HG03520 (cell line): ENCODE results near the gene SQSTM1.
"Not testable (repeated sequence)": the region's sequence is repeated elsewhere in the genome, so short reads cannot be mapped to it uniquely, and the experiment has no call there.

Experiments used
- ATAC-seq: cut with Tn5 transposase; IDR thresholded peaks from one replicate; pipeline ENCODE4 v1.9.1; 2021; ENCODE audit warnings: mild to moderate bottlenecking, moderate library complexity; ENCODE audit not compliant: unreplicated experiment

The SQSTM1 gene

DNA sequence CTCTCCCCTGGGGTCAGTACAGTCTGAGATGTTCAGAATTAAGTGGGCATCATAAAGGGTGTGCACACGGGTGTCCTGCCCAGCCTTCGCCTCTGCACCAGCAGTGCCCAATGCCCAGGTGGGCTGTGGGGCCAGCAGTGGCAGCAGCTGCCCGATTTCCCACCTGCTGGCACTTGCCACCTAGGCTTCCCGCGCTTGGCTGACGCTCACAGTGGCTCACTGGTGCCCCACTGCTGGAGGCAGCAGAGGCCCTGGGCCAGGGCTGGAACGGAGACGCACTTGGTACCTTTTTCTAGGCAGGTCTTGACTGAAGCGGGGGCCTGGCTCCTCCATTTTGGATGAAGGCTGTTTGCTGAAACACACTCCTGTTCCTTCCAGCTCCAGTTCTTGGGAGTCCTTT is 20.9 kb downstream of the SQSTM1 start:
- ATAC-seq = no peak

DNA sequence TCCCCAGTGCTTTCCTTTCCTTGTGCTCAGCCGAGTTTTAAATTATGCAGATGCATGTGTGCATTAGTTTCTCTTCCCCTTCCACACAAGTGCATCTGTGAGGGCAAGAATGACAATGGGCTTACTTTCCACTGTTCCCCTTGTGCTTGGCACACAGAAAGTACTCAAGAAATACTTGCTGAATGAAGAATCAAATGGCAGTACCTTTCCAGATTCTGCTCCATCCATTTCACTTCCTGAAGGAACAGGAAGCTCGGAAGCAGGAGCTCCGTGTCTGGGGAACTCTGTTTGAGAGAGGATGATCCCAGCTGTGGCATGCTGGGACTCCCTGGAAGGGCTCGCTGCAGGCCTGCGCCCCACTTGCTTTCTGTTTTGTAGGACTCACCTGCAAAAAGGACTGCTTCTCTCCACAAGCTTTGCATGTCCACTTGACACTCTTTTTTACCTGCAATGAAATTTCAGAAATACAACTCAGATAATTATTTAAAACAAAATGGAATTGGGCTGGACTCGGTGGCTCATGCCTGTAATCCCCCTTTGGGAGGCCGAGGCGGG is 32.4 kb downstream of the SQSTM1 start:
- peak; percentile 86 for ATAC-seq

DNA sequence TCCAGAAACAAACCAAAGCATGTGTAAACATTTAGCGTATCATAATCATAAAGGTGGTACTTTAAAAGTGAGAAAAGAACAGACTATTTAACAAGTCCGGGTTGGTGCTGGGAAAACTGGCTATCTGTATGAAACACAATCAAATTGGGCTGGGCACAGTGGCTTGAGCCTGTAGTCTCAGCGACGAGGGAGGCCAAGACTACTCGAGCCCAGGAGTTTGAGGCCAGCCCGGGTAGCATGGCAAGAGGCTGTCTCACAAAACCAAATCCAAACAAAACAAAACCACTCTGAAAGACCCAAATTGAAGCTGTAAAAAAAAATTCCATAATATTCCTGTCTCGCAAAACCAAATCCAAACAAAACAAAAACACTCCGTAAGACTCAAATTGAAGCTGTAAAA is 33.7 kb downstream of the SQSTM1 start:
- no peak for ATAC-seq

DNA sequence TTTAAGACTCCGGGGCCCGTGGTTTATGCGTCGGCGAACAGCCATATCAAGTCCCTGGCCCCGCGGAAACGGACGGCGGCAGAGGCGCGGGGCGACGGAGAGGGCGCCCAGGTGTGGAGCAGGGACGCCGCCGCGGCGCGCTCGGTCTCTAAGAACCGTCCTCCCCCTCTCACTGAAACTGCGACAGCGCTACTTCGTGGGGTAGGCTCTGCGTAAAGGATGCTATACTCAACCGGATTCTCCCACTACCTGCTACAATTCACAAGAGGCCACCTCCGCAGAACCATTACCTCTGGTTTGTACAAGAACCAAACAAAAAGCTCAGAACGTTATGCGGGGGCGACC is 37.5 kb downstream of the SQSTM1 start:
- peak; percentile 33 for ATAC-seq

DNA sequence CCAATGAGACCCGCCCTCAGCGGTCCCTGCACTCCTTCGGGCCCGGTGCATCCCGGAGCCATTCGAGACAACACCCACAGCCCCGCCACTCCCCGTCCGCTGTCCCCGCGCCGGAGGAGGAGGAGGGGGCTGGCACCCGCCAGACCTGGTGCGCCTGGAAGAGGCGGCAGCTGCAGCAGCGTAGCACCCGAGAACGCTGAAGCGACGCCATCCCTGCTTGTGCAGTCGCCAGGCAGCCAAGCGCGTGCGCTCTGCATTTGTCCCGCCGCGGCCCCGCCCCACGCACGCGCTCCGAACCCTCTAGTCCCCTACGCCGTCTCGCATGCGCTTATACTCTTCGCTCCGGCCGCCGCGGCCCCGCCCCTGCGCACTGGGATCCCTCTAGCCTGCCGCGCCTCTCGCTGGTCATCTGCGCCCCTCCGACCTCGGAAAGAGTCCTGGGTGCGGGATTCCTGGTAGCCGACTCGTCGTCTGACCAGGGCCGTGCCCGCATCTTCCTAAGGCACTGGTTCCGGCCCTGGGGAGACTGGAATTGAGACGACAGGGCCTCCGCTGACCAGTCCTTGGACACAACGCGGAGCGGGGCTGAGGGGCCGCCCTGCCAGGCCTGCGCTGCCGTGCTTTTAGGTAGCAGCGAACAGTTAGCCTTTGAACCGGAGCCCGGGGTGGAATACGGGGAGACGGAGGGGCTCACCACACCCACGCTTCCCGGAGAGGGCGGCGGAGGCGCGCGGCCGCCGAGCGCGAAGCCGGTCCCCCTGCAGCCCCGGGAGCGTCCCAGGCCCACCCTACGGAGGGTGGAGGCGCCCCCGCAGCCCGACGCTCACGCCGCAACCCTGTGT is 38.1 kb downstream of the SQSTM1 start, which contains the start of gene MRNIP:
MRNIP (minus strand) TSS at position 232 of the 842 bp plus-strand sequence; CDS start at position 211, 21 bp downstream.
- ATAC-seq = peak; percentile 95

DNA sequence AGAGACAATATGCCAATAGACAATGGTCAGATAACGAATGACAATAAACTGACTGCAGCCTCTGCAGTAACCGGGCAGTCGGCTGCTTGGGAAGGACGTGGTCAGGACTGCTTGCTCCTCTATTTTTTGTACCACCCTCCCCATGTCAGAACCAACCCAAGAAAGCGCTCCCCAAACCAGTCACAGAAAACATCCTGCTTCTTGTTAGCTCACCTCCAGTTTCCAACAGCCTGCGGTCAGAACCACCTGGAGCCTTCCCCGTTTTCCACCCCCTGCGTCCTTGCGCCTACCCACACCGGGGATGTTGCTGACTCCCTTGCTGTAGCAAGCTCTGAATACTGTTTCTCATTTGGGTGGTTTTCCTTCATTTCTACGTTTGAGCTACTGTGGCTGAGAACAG is 39.6 kb downstream of the SQSTM1 start:
- ATAC-seq = no peak

DNA sequence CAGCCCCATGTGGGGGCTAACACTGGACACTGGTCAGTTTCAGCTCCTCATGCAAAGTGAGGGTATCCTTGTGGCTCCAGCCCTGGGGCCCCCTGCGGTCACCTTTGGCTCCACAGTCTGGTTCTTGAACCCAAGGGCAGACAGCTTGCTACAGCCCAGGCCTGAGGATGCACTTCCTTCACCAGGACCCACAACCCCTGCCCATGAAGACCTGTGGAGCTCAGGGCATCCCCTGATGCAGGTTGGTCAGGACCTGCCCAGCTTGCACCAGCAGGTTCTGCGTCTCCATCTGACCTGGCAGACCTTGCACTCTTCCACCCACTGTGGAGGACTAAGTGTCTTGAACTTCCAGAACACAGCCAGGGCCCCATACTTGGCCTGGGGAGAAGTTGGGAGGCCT is 41.6 kb downstream of the SQSTM1 start:
- ATAC-seq = no peak

DNA sequence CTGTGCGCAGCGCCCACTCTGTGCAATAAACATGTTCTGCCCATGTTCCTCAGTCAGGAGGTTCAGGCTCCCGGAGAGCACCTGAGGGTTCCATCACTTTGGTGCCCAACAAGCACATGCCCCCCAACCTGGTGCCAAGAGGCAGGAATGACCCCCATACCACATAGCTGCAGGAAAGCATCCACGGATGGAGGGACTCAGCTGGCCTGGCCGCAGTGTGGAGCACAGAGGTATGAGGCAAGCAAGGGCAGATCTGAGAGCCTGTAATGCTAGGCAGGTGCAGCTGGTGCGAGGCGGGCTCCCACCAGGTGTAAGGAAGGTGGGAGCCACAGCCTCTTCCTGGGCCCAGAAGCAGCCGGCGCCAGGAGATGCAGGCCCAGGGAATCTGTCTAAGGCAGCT is 42.2 kb downstream of the SQSTM1 start:
- ATAC-seq = no peak

DNA sequence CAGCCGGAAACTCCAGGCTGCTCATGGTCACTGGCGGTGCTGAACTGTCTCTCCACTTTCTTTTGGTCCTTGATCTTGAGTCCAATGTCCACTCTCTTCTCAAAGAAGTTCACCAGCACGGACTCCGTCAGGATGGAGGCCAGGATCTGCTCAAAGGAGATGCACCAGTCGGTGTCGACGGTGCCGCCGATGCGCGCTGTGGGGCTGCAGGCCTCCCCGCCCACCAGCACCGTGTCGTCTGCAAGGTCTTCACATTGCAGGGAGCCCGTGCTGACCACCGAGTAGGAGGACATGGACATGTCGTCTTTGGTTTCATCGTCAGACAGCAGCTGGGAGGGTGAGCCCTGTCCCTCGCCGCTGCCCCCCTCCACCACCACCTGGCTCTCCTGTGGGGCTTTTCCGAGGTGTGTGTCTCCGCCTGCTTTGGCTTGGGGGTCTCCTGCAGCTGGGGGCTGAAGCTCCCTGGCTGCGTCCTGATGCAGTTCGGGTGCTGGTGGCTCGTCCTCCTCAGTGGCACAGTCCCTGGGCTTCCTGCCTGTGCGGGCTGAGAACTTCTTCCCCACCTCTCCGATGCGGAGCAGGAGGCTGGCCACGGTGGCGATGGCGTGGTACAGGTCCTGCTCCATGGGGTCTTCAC is 42.9 kb downstream of the SQSTM1 start:
- no peak for ATAC-seq

DNA sequence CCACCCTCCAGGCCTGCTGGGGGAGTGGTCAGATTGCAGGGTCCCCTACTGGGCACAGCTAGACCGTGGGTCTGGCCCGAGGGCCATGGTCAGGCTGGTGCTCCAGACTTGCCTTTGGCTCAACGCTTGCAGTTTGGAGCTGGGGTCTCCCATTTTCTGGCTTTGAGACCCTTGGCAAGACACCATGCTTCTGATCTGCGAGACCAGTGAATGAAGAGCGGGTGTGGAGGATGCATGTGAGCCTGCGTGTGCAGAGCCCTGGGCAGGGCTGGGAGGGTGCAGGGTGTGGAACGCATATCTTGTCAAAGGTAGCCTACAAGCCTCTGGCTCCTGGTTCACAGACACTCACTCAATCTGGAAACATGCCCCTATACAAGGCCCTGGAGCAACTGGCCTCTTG is 44.0 kb downstream of the SQSTM1 start:
- no peak for ATAC-seq

DNA sequence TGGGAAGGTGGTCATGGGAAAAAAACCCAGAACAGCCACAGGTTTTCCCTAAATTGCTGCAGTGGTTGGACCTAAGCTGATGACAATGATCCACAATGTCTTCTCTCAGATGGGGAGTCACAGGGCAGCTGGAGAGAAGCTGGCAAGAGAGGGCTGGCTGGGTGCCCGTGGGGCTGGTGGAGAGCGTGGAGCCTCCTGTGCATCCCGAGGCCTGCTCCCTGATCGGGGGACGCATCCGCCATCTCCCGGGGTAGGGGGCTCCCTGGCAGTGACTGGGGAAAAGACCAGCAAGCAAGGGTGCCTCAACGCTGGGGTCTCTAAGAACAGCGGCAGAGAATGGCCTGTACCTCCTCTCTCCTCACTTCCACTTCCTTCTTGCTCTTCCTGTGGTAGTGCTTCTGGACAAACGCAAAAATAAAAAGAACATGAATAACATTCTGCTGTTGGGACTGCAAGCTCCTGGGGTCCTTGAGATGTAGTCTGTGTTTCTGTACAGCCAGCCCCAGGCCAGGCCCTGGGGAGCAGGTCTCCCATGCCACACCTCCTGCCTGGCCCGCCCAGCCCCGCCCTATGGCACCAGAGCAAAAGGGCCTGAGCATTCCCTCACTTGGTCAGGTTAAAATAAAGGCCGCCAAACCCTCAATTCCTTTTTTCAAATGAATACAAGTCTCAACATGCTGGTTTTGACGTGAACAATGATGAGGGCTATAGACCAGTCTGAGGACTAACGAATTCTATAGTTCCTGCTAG is 45.0 kb downstream of the SQSTM1 start:
- ATAC-seq = no peak

DNA sequence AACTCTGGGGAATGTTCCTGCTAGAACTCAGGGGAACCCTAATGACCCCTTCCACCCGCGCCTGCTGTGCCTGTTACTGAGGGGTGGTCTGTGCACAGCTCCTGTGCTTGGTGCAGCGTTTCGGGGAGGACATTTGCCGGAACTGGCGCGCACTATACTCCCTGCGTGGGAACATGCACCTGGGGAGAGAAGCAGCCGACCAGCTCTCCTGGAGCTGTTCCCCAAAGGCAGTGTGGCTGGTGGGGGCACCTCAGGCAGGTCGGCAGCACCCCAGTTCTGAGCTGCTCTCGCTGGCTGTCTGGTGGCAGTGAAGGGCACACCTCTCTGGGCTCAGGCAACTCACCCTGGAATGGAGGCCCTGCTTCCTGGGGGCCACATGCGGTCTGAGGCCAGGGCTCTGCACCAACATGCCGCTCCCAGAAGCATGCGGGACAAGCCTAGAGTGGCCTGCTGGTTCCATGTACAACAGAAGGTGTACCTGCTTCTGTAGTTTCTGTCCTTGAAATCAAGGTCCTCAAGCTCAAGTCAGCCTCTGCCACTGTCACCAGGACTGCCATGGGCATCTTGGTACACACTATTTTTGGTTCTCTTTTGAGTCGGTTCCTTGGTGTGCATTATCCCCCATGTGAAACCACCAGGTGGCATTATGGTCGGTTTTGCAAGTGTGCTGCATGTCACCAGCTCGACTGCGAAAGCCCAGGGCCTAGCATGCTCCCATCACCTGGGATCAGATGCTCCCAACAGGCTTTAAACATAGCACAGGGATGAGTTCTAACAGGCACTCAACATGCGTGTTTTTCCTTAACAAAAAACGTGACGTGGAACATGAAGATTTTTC is 45.8 kb downstream of the SQSTM1 start:
- ATAC-seq = no peak

DNA sequence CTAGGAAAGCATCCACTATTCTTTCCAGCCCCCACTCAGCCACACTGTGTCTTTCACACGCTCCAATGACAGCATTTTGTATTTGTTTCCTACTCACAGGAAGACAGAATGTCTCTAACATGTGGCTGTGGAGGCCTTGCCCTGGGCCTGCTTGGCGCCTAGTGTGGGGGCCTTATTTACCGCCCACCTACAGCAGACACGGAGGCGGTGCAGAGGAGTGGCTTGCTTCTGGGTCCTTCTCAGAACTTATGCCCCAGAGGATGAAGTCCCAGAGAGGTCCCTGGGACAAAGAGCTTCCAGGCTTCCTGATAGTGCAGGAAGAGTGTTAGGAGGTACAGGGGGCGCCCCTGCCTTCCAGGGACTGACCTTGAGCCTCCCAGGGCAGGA is 46.4 kb downstream of the SQSTM1 start:
- no peak for ATAC-seq

DNA sequence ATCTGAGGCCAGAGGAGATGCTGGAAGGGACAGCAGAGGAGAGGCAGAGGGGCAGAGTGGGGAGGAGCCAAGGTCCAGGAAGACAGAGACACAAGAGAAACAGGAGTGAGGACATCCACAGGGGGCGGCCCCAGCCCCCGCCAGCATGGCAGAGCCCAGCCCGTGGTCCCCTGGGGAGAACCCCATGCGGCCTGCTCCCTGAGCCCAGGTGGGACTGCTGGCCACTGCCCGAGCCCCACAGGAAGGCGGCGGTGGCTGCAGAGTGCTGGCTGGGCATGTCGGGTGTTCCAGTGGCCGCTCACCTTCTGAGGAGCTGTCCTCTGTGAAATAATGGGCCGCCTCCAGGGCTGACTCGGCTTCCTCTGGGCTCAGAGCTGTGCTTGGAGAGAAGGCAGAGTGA is 46.8 kb downstream of the SQSTM1 start:
- ATAC-seq = no peak

DNA sequence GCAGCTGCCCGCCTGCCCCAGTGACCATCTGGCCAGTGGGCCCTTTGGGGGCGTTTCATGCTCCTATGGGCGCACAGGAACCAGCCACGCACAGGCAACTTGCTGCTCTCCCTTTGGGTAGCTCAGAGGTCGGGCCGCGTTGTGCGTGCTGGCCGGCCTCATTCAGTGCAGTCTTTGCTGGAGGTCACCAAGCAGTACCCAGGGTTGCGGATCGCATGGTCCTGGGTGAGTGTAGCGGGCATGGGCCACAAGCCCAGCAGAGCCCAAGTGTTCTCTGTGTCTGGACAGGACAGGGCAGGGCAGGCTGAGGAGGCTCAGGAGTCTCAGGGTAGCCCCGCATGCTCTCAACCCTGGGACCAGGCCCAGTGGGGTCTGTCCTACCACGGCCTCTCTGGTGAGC is 47.8 kb downstream of the SQSTM1 start:
- ATAC-seq = no peak

DNA sequence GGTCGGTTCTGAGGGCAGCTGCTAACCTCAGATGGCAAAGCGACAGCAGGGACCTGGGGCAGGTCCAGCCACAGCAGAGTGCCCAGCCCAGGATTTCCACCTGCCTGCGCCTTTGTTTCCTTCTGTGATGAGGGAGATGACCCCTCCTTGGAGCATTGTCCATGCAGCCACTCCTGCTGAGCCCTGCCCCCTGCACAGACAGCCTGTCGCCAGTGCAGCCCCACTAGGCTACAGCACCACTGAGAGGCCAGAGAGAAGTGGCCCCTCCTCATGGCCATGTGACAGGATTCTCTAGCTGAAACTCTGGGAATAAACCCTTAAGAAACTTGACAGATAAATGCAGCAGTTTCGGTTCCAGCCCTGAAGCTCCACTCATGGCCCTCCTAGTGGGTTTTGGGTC is 48.4 kb downstream of the SQSTM1 start:
- ATAC-seq = no peak

DNA sequence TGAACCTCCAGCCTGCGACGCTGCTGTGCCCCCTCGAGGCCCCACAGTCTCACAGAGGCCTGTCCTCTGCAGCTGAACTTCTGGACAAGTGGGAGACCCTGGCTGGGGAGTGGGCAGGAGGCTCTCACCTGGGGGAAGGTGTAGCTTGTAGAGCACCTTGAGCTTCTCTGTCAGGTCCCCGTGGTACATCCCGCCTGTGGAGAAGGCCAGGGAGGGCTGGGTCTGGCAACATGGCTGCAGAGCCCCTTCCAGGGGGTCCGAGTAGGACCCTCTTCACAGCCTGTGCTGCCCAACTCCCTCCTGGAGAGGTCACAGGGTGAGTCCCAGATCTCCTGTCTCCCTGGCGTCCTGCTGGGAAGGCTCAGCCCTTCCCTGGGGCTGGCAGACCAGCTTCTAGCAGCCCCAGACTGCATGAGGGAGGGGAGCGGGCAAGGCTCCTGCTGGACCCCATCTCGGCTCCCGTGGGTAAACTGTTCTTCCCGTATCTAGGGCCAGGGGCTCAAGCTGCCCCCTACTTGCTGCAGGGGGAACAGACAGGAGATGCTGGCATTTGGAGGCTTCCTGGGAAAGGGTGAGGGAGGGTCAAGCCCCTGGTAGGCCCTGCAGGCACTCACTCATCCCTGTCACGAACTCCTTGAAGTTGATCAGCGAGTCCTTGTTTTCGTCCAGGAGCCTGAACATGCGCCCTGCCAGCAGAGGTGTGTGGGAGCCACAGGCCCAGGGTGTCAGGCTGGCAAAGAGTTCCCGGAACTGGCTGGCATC is 49.1 kb downstream of the SQSTM1 start:
- ATAC-seq = no peak

DNA sequence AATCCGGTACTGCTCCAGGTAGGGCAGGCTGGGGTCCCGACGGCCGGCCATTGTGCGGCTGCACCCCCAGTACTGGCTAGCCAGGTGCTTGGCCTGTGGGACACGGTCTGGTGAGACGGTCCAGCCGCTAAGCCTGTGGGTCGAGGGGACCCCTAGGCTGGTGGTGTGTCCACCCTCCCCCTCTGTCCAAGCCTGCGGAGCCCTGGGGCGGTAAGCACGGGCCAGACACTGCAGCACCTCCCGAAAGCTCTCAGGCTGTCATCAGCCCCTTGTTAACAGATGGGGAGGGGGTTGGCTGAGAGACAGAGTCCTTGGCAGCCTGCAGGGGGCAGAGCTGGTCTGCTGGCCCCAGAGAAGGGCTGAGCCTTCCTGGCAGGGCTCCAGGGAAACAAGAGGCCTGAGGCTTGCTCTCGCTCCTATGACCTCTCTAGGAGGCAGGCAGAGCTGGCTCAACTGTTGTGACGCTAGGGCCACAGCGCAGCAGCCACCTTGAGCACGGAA is 49.7 kb downstream of the SQSTM1 start:
- ATAC-seq = no peak

DNA sequence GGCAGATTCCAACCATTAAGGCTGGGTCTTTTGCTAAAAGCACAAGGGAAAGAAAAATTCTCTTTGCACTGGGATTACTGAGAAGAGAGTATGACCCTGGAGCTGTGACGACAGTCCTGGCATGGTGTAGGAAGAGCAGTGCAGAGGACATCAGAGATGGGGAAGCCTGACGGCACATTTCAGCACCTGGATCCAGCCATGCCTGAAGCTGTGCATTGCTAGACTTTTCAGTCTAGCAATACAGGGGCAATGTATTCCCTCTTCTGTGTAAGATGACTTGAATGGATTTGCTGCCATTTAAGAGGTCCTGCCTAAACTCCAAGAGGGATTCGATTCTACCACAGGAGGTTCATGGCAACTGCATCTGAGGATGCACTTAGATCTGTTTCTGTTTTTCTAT is 50.2 kb downstream of the SQSTM1 start:
- no peak for ATAC-seq

DNA sequence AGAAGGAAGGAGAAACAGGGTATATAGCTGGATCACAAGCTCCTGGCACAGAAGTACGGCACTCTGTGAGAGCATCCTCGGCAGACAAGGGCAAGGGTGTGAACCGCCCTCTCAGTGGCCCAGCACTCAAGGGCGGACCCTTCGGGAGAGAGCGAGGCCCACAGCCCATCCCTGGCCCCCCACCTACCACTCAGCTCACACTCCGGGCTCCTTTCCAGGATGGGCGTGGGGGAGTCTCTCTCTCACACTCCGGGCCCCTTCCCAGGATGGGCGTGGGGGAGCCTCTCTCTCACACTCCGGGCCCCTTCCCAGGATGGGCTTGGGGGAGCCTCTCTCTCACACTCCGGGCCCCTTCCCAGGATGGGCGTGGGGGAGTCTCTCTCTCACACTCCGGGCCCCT is 50.8 kb downstream of the SQSTM1 start:
- ATAC-seq = not testable (repeated sequence)
